ENCODE results near the gene AANAT.
"Not testable (repeated sequence)": the region's sequence is repeated elsewhere in the genome, so short reads cannot be mapped to it uniquely, and the experiment has no call there.

The AANAT gene

DNA sequence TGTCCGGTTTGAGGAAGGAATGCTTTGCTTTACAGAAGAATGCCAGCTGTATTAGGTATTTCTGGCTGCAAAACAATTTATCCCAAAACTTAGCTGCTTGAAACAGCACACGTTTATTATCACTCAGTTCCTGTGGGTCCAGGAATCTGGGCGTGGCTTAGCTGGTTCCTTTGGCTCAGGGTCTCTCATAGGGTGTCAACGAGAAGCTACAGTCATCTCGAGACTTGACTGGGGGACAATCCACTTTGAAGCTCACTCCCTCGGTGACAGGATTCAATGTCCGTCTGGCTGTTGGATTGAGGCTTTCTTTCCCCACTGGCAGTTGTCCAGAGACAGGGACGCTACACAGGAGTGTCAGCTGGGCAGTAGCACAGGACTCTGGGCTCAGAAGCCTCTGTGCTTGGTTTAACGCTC, 43.4 kb downstream of the AANAT start:
- no peak for DNase-seq

DNA sequence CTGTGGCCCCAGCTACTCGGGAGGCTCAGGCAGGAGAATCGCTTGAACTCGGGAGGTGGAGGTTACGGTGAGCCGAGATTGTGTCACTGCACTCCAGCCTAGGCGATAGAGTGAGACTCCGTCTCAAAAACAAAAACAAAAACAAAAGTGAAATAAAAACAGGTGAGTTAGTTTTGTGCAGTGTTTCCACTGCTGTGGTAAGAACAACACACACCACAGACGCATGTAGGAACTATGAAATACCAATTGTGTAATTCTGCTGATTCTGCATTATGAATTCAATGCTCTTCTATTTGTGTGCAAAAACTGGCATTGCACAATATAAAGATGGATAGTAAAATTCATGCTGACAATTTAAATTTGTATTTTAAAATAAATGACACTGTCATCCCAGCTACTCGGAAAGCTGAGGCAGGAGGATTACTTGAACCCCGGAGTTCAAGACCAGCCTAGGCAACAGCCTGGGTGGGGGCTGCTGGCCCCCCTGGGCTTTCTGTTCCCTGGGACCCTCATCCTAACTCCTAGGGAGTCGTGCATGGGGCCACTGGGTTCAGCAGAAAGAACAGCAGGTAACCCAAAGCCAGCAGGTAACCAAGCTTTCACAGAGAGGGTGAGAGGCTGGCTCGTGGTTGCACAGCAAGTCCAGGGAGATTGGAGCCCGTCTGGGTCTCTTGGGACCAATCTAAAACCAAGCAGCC, 44.4 kb downstream of the AANAT start:
- no peak for DNase-seq

DNA sequence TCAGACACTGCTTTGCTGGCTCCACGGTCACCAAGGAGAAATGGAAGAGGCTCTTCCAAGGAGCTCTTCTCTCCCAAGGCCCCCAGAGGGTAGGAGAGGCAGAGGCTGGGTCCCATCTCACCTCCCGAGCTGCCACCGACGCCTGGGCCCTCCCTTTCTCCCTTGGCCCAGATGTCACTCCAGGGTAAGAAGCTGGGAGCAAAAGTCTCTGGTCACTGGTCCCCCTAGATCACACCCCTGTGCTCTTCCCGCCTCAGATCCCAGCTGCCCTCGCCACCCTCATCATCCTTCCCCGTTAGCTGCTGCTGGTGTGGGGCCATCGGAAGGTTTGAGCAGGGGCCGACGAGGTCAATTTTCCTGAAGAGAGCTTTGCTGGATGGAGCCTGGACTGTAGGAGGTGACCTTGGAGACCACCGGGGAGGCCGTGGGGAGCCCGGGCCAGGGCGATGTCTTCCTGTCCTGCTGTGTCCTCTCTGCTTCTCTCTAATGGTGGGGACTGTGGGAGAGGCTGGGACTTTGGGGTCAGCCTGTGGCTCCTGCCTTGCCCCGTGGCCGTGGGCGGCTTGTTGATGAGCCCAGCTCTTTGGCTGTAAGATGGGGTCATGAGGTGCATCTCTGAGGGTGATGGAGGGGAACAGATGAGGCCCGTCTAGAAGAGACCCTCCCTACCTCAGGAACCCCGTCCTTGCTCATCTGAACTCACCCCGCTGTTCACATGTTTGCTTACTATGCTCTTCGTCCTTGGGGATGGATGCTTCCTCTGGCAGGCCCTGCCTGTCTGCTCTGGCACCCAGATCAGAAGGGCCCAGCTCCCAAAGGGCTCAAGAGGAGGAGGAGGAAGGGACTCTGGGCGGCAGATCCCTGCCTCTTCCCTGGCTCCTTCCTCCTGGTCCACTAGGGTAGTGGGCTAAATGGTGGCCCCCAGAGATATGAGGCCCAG, 45.2 kb downstream of the AANAT start:
- no peak for DNase-seq

- no peak for DNase-seq
Observed at GRCh38 chr17:76513306-76513692, 45.9 kb downstream of the AANAT start.

GRCh38 chr17:76514355-76514754, 47.0 kb downstream of the AANAT start:
- not testable (repeated sequence) for DNase-seq

- no peak for DNase-seq
Observed at GRCh38 chr17:76515274-76515949, 48.0 kb downstream of the AANAT start.

- DNase-seq: no peak
Observed at GRCh38 chr17:76517638-76518038, 50.2 kb downstream of the AANAT start.

DNA sequence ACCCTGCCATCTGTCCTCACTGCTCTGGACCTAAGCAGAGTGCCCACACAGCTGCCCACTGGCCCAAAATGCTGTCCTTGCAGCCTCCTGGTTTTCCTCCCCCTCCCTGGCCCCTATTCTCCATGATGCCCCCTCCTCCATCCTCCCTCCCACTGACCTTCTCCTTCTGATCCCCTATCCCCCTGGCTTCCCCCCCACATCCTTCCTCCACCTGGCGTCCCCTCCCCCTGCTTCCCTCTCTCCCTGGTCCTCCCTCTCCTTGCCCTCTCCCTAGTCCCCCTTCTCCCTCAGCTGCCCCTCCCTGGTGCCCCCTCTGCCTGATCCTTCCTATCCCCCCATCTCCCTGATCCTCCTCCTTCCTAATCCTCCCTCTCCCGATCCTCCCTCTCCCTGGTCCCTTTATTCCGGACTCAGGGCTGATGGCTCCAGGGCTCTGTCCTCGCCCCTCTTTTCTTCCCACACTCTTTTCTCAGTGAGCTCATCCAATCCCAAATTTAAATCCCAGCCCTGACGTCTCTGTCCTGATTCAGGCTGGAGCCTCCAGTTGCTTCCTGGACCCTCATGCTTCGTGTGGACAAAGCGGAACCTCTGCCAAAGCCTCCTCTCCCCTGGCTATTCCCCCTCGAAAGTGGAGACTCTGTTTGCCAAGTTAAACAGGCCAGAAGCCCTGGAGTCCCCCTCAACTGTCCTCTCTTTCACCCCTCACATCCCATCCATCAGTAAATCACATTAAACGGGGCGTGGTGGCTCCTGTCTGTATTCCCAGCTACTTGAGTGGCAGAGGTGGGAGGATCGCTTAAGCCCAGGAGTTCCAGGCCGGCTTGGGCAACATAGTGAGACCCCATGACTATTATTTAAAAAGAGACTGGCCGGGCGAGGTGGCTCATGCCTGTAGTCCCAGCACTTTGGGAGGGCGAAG, 51.9 kb downstream of the AANAT start:
- no peak for DNase-seq
